ENCODE results near the gene FADS1.

GRCh38 chr11:61794579-61794978 is 22.2 kb downstream of the FADS1 start:
- TF ChIP-seq CTCF (IDR thresholded peaks at IDR 0.05) (no peak), EP300 (IDR thresholded peaks at IDR 0.05) (no peak)
